Stimulated activated memory B cell treated with anti-CD40 and anti-IgM and Interleukin-4, amounts not matched to agents 10 μg/mL and 1 μg/mL and 100 μg/mL, for 72 hours (primary cell): Measurements from ENCODE around the gene CDA.
A peak's percentile ranks its signal among the peaks of the same experiment; 100 is the strongest.

ENCODE experiments used
- ATAC-seq: fragments of 150-1000 bp; cut with Tn5 transposase; 2 replicates; pipeline ENCODE4 v1.10.0; 2021
- H3K27ac Mint-ChIP-seq: one replicate; pipeline ENCODE4 v1.8.0; 2022; ENCODE audit warnings: mild to moderate bottlenecking, mixed read lengths
- H3K27me3 Mint-ChIP-seq: one replicate; pipeline ENCODE4 v1.8.0; 2022; ENCODE audit warnings: mixed read lengths
- H3K36me3 Mint-ChIP-seq: one replicate; pipeline ENCODE4 v1.8.0; 2022; ENCODE audit warnings: mixed read lengths
- H3K4me1 Mint-ChIP-seq: one replicate; pipeline ENCODE4 v1.8.0; 2022; ENCODE audit warnings: mixed read lengths
- H3K4me3 Mint-ChIP-seq: one replicate; pipeline ENCODE4 v1.8.0; 2022; ENCODE audit warnings: mild to moderate bottlenecking, moderate library complexity, mixed read lengths
- H3K9me3 Mint-ChIP-seq: one replicate; pipeline ENCODE4 v1.8.0; 2022; ENCODE audit warnings: mixed read lengths

The CDA gene

GRCh38 chr1:20574686-20575540 is 14.0 kb upstream of the CDA start:
- Mint-ChIP-seq H3K27me3 (peaks cover 78% of the 10 kb centered on the region), H3K4me1 (peaks cover 7% of the 10 kb centered on the region), H3K27ac (no peak overlapping the region), H3K36me3 (no peaks in the 10 kb centered on the region), H3K9me3 (peaks cover 6% of the 10 kb centered on the region), H3K4me3 (no peak overlapping the region)
- ATAC-seq = peak; percentile 53

GRCh38 chr1:20575541-20576336 is 13.2 kb upstream of the CDA start:
- H3K4me1 Mint-ChIP-seq = peaks cover 7% of the 10 kb centered on the region
- peaks cover 6% of the 10 kb centered on the region for H3K9me3 Mint-ChIP-seq
- peaks cover 73% of the 10 kb centered on the region for H3K27me3 Mint-ChIP-seq
- H3K4me3 Mint-ChIP-seq = no peak overlapping the region
- ATAC-seq = peak; percentile 12
- no peaks in the 10 kb centered on the region for H3K36me3 Mint-ChIP-seq
- H3K27ac Mint-ChIP-seq = no peak overlapping the region

- Mint-ChIP-seq H3K4me1 (peaks cover 7% of the 10 kb centered on the region), H3K27ac (no peak overlapping the region), H3K27me3 (peaks cover 56% of the 10 kb centered on the region), H3K9me3 (no peaks in the 10 kb centered on the region), H3K4me3 (no peak overlapping the region), H3K36me3 (no peaks in the 10 kb centered on the region)
- ATAC-seq = no peak
Measured at GRCh38 chr1:20578062-20578461, 10.8 kb upstream of the CDA start.

- H3K9me3 Mint-ChIP-seq = no peaks in the 10 kb centered on the region
- no peak for ATAC-seq
- H3K36me3 Mint-ChIP-seq = no peaks in the 10 kb centered on the region
- no peak overlapping the region for H3K27ac Mint-ChIP-seq
- no peak overlapping the region for H3K4me3 Mint-ChIP-seq
- peaks cover 48% of the 10 kb centered on the region for H3K27me3 Mint-ChIP-seq
- peaks cover 7% of the 10 kb centered on the region for H3K4me1 Mint-ChIP-seq
Measured at GRCh38 chr1:20578721-20579395, 10.0 kb upstream of the CDA start.

- ATAC-seq = no peak
- H3K4me1 Mint-ChIP-seq = peaks cover 9% of the 10 kb centered on the region
- H3K27me3 Mint-ChIP-seq = peaks cover 41% of the 10 kb centered on the region
- no peak overlapping the region for H3K4me3 Mint-ChIP-seq
- no peak overlapping the region for H3K27ac Mint-ChIP-seq
- H3K9me3 Mint-ChIP-seq = no peaks in the 10 kb centered on the region
- no peaks in the 10 kb centered on the region for H3K36me3 Mint-ChIP-seq
Measured at GRCh38 chr1:20584890-20585289, 4.0 kb upstream of the CDA start.

- no peak for ATAC-seq
Measured at GRCh38 chr1:20586953-20587660, 1.8 kb upstream of the CDA start.

GRCh38 chr1:20587661-20588053 is 1.2 kb upstream of the CDA start:
- Mint-ChIP-seq H3K4me1 (peaks cover 9% of the 10 kb centered on the region), H3K36me3 (no peaks in the 10 kb centered on the region), H3K27me3 (peaks cover 69% of the 10 kb centered on the region), H3K27ac (no peak overlapping the region), H3K9me3 (no peaks in the 10 kb centered on the region), H3K4me3 (no peak overlapping the region)
- ATAC-seq = no peak

More at GRCh38 chr1:20586953-20587660, 1.8 kb upstream of the CDA start:
- no peaks in the 10 kb centered on the region for H3K36me3 Mint-ChIP-seq
- H3K4me3 Mint-ChIP-seq = no peak overlapping the region
- no peak overlapping the region for H3K27ac Mint-ChIP-seq
- H3K27me3 Mint-ChIP-seq = peaks cover 64% of the 10 kb centered on the region
- peaks cover 9% of the 10 kb centered on the region for H3K4me1 Mint-ChIP-seq
- no peaks in the 10 kb centered on the region for H3K9me3 Mint-ChIP-seq

- Mint-ChIP-seq H3K9me3 (no peaks in the 10 kb centered on the region), H3K36me3 (no peaks in the 10 kb centered on the region), H3K27me3 (peaks cover 75% of the 10 kb centered on the region), H3K27ac (no peak overlapping the region), H3K4me1 (peaks cover 9% of the 10 kb centered on the region), H3K4me3 (no peak overlapping the region)
- ATAC-seq = peak; percentile 31
Measured at GRCh38 chr1:20589331-20590278, 708 bp downstream of the CDA start.

GRCh38 chr1:20590306-20590777 is 1.4 kb downstream of the CDA start:
- Mint-ChIP-seq H3K36me3 (no peaks in the 10 kb centered on the region), H3K27ac (no peak overlapping the region), H3K4me3 (no peak overlapping the region), H3K9me3 (no peaks in the 10 kb centered on the region), H3K4me1 (peaks cover 9% of the 10 kb centered on the region), H3K27me3 (peaks cover 81% of the 10 kb centered on the region)
- no peak for ATAC-seq

GRCh38 chr1:20593756-20594155 is 4.9 kb downstream of the CDA start:
- Mint-ChIP-seq H3K9me3 (peaks cover under 1% of the 10 kb centered on the region), H3K27me3 (peaks cover 66% of the 10 kb centered on the region), H3K4me1 (peaks cover 8% of the 10 kb centered on the region), H3K36me3 (no peaks in the 10 kb centered on the region), H3K27ac (no peak overlapping the region), H3K4me3 (no peak overlapping the region)
- ATAC-seq = no peak

- no peaks in the 10 kb centered on the region for H3K36me3 Mint-ChIP-seq
- no peak overlapping the region for H3K4me3 Mint-ChIP-seq
- no peak overlapping the region for H3K27ac Mint-ChIP-seq
- no peak for ATAC-seq
- peaks cover 61% of the 10 kb centered on the region for H3K27me3 Mint-ChIP-seq
- no peaks in the 10 kb centered on the region for H3K4me1 Mint-ChIP-seq
- peaks cover 4% of the 10 kb centered on the region for H3K9me3 Mint-ChIP-seq
Measured at GRCh38 chr1:20594746-20595145, 5.8 kb downstream of the CDA start.

- no peak for ATAC-seq
- no peak overlapping the region for H3K4me3 Mint-ChIP-seq
- peaks cover 4% of the 10 kb centered on the region for H3K9me3 Mint-ChIP-seq
- no peaks in the 10 kb centered on the region for H3K4me1 Mint-ChIP-seq
- peaks cover 48% of the 10 kb centered on the region for H3K27me3 Mint-ChIP-seq
- no peaks in the 10 kb centered on the region for H3K36me3 Mint-ChIP-seq
- H3K27ac Mint-ChIP-seq = no peak overlapping the region
Measured at GRCh38 chr1:20596106-20596505, 7.2 kb downstream of the CDA start.

- H3K9me3 Mint-ChIP-seq = peaks cover 4% of the 10 kb centered on the region
- no peak for ATAC-seq
- H3K27ac Mint-ChIP-seq = no peak overlapping the region
- peaks cover 32% of the 10 kb centered on the region for H3K27me3 Mint-ChIP-seq
- no peaks in the 10 kb centered on the region for H3K36me3 Mint-ChIP-seq
- no peaks in the 10 kb centered on the region for H3K4me1 Mint-ChIP-seq
- no peak overlapping the region for H3K4me3 Mint-ChIP-seq
Measured at GRCh38 chr1:20597650-20598049, 8.8 kb downstream of the CDA start.

- H3K4me3 Mint-ChIP-seq = no peak overlapping the region
- no peaks in the 10 kb centered on the region for H3K4me1 Mint-ChIP-seq
- ATAC-seq = no peak
- H3K9me3 Mint-ChIP-seq = peaks cover 4% of the 10 kb centered on the region
- no peaks in the 10 kb centered on the region for H3K36me3 Mint-ChIP-seq
- H3K27me3 Mint-ChIP-seq = peaks cover 14% of the 10 kb centered on the region
- no peak overlapping the region for H3K27ac Mint-ChIP-seq
Measured at GRCh38 chr1:20600156-20600555, 11.3 kb downstream of the CDA start.
